ENCODE measurements around the gene FBN3.

FBN3 gene

GRCh38 chr19:8149261-8150094 lies at the start of gene FBN3:
TSS of gene FBN3 (minus strand) at chr19:8149592. CDS start at chr19:8147480, 2,112 bp downstream.
- H3K27me3 ChIP-seq (ENCODE audit: control insufficient read depth in 1 of 2, insufficient read depth in 2 of 2, low read length in 2 of 2), result peaks cover 12 to 43% of the 10 kb centered on the region in 2 donors
- no peak within 1 kb of the TSS for H3K9ac ChIP-seq (ENCODE audit: low read length)
- peaks cover under 1% of the 10 kb centered on the region for H3K4me1 ChIP-seq (ENCODE audit: insufficient read depth, low read length)
- H3K27ac ChIP-seq (ENCODE audit: low read depth, low read length), result no peak within 1 kb of the TSS
- H3K36me3 ChIP-seq (ENCODE audit: insufficient read depth, low read length), result no peaks in the 10 kb centered on the region
- H3K9me3 ChIP-seq (ENCODE audit: low read length), result no peaks in the 10 kb centered on the region
- H3K4me3 ChIP-seq (ENCODE audit: low read depth in 1 of 2, low read length in 2 of 2), result no peak within 1 kb of the TSS

- Histone ChIP-seq H3K4me3 (ENCODE audit: low read depth in 1 of 2, low read length in 2 of 2) (no peak overlapping the region), H3K9me3 (ENCODE audit: low read length) (no peaks in the 10 kb centered on the region), H3K36me3 (ENCODE audit: insufficient read depth, low read length) (no peaks in the 10 kb centered on the region), H3K9ac (ENCODE audit: low read length) (no peak overlapping the region), H3K27me3 (ENCODE audit: control insufficient read depth in 1 of 2, insufficient read depth in 2 of 2, low read length in 2 of 2) (peaks cover 0 to 3% of the 10 kb centered on the region in 2 donors), H3K4me1 (ENCODE audit: insufficient read depth, low read length) (no peaks in the 10 kb centered on the region), H3K27ac (ENCODE audit: low read depth, low read length) (no peak overlapping the region)
These were observed 47.0 kb upstream of the FBN3 start for GRCh38 chr19:8196271-8196927.

- peaks cover 0 to 3% of the 10 kb centered on the region in 2 donors for H3K27me3 ChIP-seq (ENCODE audit: control insufficient read depth in 1 of 2, insufficient read depth in 2 of 2, low read length in 2 of 2)
- H3K36me3 ChIP-seq (ENCODE audit: insufficient read depth, low read length), result no peaks in the 10 kb centered on the region
- no peak overlapping the region for H3K9ac ChIP-seq (ENCODE audit: low read length)
- H3K9me3 ChIP-seq (ENCODE audit: low read length), result no peaks in the 10 kb centered on the region
- no peak overlapping the region for H3K4me3 ChIP-seq (ENCODE audit: low read depth in 1 of 2, low read length in 2 of 2)
- no peaks in the 10 kb centered on the region for H3K4me1 ChIP-seq (ENCODE audit: insufficient read depth, low read length)
- H3K27ac ChIP-seq (ENCODE audit: low read depth, low read length), result no peak overlapping the region
These were observed 45.3 kb upstream of the FBN3 start for GRCh38 chr19:8194528-8195267.

GRCh38 chr19:8192221-8192820 lies 42.9 kb upstream of the FBN3 start:
- no peak overlapping the region for H3K4me3 ChIP-seq (ENCODE audit: low read depth in 1 of 2, low read length in 2 of 2)
- no peak overlapping the region for H3K9ac ChIP-seq (ENCODE audit: low read length)
- H3K27me3 ChIP-seq (ENCODE audit: control insufficient read depth in 1 of 2, insufficient read depth in 2 of 2, low read length in 2 of 2), result peaks cover 0 to 3% of the 10 kb centered on the region in 2 donors
- no peaks in the 10 kb centered on the region for H3K4me1 ChIP-seq (ENCODE audit: insufficient read depth, low read length)
- no peaks in the 10 kb centered on the region for H3K9me3 ChIP-seq (ENCODE audit: low read length)
- H3K36me3 ChIP-seq (ENCODE audit: insufficient read depth, low read length), result no peaks in the 10 kb centered on the region
- no peak overlapping the region for H3K27ac ChIP-seq (ENCODE audit: low read depth, low read length)

- Histone ChIP-seq H3K4me1 (ENCODE audit: insufficient read depth, low read length) (no peaks in the 10 kb centered on the region), H3K4me3 (ENCODE audit: low read depth in 1 of 2, low read length in 2 of 2) (no peak overlapping the region), H3K9me3 (ENCODE audit: low read length) (no peaks in the 10 kb centered on the region), H3K27me3 (ENCODE audit: control insufficient read depth in 1 of 2, insufficient read depth in 2 of 2, low read length in 2 of 2) (no peaks in the 10 kb centered on the region), H3K9ac (ENCODE audit: low read length) (no peak overlapping the region), H3K27ac (ENCODE audit: low read depth, low read length) (no peak overlapping the region), H3K36me3 (ENCODE audit: insufficient read depth, low read length) (no peaks in the 10 kb centered on the region)
These were observed 36.1 kb upstream of the FBN3 start for GRCh38 chr19:8185343-8186068.

- H3K4me3 ChIP-seq (ENCODE audit: low read depth in 1 of 2, low read length in 2 of 2), result no peak overlapping the region
- no peaks in the 10 kb centered on the region for H3K9me3 ChIP-seq (ENCODE audit: low read length)
- no peaks in the 10 kb centered on the region for H3K27me3 ChIP-seq (ENCODE audit: control insufficient read depth in 1 of 2, insufficient read depth in 2 of 2, low read length in 2 of 2)
- H3K9ac ChIP-seq (ENCODE audit: low read length), result no peak overlapping the region
- H3K36me3 ChIP-seq (ENCODE audit: insufficient read depth, low read length), result no peaks in the 10 kb centered on the region
- H3K4me1 ChIP-seq (ENCODE audit: insufficient read depth, low read length), result no peaks in the 10 kb centered on the region
- no peak overlapping the region for H3K27ac ChIP-seq (ENCODE audit: low read depth, low read length)
These were observed 34.9 kb upstream of the FBN3 start for GRCh38 chr19:8184274-8184673.

- no peaks in the 10 kb centered on the region for H3K27me3 ChIP-seq (ENCODE audit: control insufficient read depth in 1 of 2, insufficient read depth in 2 of 2, low read length in 2 of 2)
- no peaks in the 10 kb centered on the region for H3K4me1 ChIP-seq (ENCODE audit: insufficient read depth, low read length)
- no peak overlapping the region for H3K4me3 ChIP-seq (ENCODE audit: low read depth in 1 of 2, low read length in 2 of 2)
- no peak overlapping the region for H3K9ac ChIP-seq (ENCODE audit: low read length)
- no peak overlapping the region for H3K27ac ChIP-seq (ENCODE audit: low read depth, low read length)
- H3K36me3 ChIP-seq (ENCODE audit: insufficient read depth, low read length), result no peaks in the 10 kb centered on the region
- no peaks in the 10 kb centered on the region for H3K9me3 ChIP-seq (ENCODE audit: low read length)
These were observed 30.6 kb upstream of the FBN3 start for GRCh38 chr19:8180018-8180417.

- no peaks in the 10 kb centered on the region for H3K9me3 ChIP-seq (ENCODE audit: low read length)
These were observed 25.3 kb upstream of the FBN3 start for GRCh38 chr19:8174706-8175105.

GRCh38 chr19:8168537-8168936 lies 19.1 kb upstream of the FBN3 start:
- Histone ChIP-seq H3K27ac (ENCODE audit: low read depth, low read length) (no peak overlapping the region), H3K9ac (ENCODE audit: low read length) (no peak overlapping the region), H3K36me3 (ENCODE audit: insufficient read depth, low read length) (no peaks in the 10 kb centered on the region), H3K4me3 (ENCODE audit: low read depth in 1 of 2, low read length in 2 of 2) (no peak overlapping the region), H3K4me1 (ENCODE audit: insufficient read depth, low read length) (no peaks in the 10 kb centered on the region), H3K9me3 (ENCODE audit: low read length) (no peaks in the 10 kb centered on the region), H3K27me3 (ENCODE audit: control insufficient read depth in 1 of 2, insufficient read depth in 2 of 2, low read length in 2 of 2) (no peaks in the 10 kb centered on the region)

More at GRCh38 chr19:8174706-8175105, 25.3 kb upstream of the FBN3 start:
- H3K27ac ChIP-seq (ENCODE audit: low read depth, low read length), result no peak overlapping the region
- H3K4me1 ChIP-seq (ENCODE audit: insufficient read depth, low read length), result no peaks in the 10 kb centered on the region
- H3K9ac ChIP-seq (ENCODE audit: low read length), result no peak overlapping the region
- H3K4me3 ChIP-seq (ENCODE audit: low read depth in 1 of 2, low read length in 2 of 2), result no peak overlapping the region
- H3K36me3 ChIP-seq (ENCODE audit: insufficient read depth, low read length), result no peaks in the 10 kb centered on the region
- no peaks in the 10 kb centered on the region for H3K27me3 ChIP-seq (ENCODE audit: control insufficient read depth in 1 of 2, insufficient read depth in 2 of 2, low read length in 2 of 2)

DNA sequence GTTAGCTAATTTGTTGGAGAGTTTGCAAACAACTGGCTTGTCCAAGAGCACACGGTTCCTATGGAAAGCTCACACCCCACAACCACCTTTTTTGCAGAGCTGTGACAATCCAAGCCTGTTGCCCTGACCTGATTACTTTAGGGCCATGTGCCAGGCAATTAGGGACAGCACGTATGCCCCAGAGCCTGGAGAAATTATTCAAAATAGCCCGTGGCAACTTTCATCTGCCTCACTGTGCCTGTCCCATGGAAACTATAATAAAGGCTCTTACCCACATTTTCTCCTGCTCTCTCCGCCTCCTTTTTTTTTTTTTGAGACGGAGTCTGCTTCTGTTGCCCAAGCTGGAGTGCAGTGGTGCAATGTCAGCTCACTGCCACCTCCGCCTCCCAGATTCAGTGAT lies 18.6 kb upstream of the FBN3 start:
- no peaks in the 10 kb centered on the region for H3K4me1 ChIP-seq (ENCODE audit: insufficient read depth, low read length)
- no peak overlapping the region for H3K4me3 ChIP-seq (ENCODE audit: low read depth in 1 of 2, low read length in 2 of 2)
- no peak overlapping the region for H3K9ac ChIP-seq (ENCODE audit: low read length)
- H3K27ac ChIP-seq (ENCODE audit: low read depth, low read length), result no peak overlapping the region
- H3K27me3 ChIP-seq (ENCODE audit: control insufficient read depth in 1 of 2, insufficient read depth in 2 of 2, low read length in 2 of 2), result no peaks in the 10 kb centered on the region
- H3K9me3 ChIP-seq (ENCODE audit: low read length), result no peaks in the 10 kb centered on the region
- H3K36me3 ChIP-seq (ENCODE audit: insufficient read depth, low read length), result no peaks in the 10 kb centered on the region
